RWPE2 (cell line): Measurements from ENCODE around the gene ZMYM4.

Experiments used
- ATAC-seq: fragments of 200-7000 bp; cut with Tn5 transposase; 3 replicates; pipeline ENCODE4 v1.9.1; 2021; ENCODE audit warnings: low read depth
- DNase-seq: peaks from one replicate; pipeline ENCODE4 v3.0.0-alpha.2; 2020; ENCODE audit warnings: low spot score
- H3K27ac ChIP-seq: fragments of 450-650 bp; 2 replicates; pipeline ENCODE4 v1.5.1; 2017; ENCODE audit warnings: mild to moderate bottlenecking; ENCODE audit not compliant: poor library complexity, severe bottlenecking
- H3K27me3 ChIP-seq: fragments of 250-450 bp; sonication (Bioruptor Pico); 2 replicates; pipeline ENCODE4 v1.5.1; 2021; ENCODE audit warnings: mild to moderate bottlenecking, moderate library complexity; ENCODE audit not compliant: insufficient read depth, poor library complexity, severe bottlenecking
- H3K36me3 ChIP-seq: fragments of 250-450 bp; sonication (Bioruptor Pico); 2 replicates; pipeline ENCODE4 v1.5.1; 2020; ENCODE audit warnings: low read depth, mild to moderate bottlenecking, moderate library complexity
- H3K4me1 ChIP-seq: fragments of 250-450 bp; sonication (Bioruptor Pico); 2 replicates; pipeline ENCODE4 v1.5.1; 2021; ENCODE audit warnings: mild to moderate bottlenecking, moderate library complexity; ENCODE audit not compliant: insufficient read depth, poor library complexity, severe bottlenecking
- H3K4me3 ChIP-seq: fragments of 250-450 bp; sonication (Bioruptor Pico); 2 replicates; pipeline ENCODE4 v1.5.1; 2021; ENCODE audit warnings: mild to moderate bottlenecking, moderate library complexity; ENCODE audit not compliant: severe bottlenecking
- H3K9me3 ChIP-seq: fragments of 250-450 bp; sonication (Bioruptor Pico); 2 replicates; pipeline ENCODE4 v1.5.1; 2021; ENCODE audit warnings: mild to moderate bottlenecking, moderate library complexity; ENCODE audit not compliant: severe bottlenecking
- CTCF ChIP-seq: fragments of 450-650 bp; IDR thresholded peaks from one replicate; pipeline ENCODE4 v1.5.1; 2017; ENCODE audit warnings: mild to moderate bottlenecking, moderate library complexity; ENCODE audit not compliant: poor library complexity, severe bottlenecking

ZMYM4 gene

GRCh38 chr1:35298464-35298863 is 30.0 kb downstream of the ZMYM4 start:
- DNase-seq, result no peak
- no peaks in the 10 kb centered on the region for H3K27me3 ChIP-seq
- no peak overlapping the region for H3K27ac ChIP-seq
- no peak overlapping the region for H3K4me3 ChIP-seq
- TF ChIP-seq CTCF, result peak; percentile 38
- no peaks in the 10 kb centered on the region for H3K9me3 ChIP-seq
- no peaks in the 10 kb centered on the region for H3K4me1 ChIP-seq
- peak; percentile 48; the same call in 1 of the 3 replicates for ATAC-seq
- peaks cover 18% of the 10 kb centered on the region for H3K36me3 ChIP-seq

- H3K27me3 ChIP-seq, result no peaks in the 10 kb centered on the region
- no peaks in the 10 kb centered on the region for H3K9me3 ChIP-seq
- peaks cover 15% of the 10 kb centered on the region for H3K36me3 ChIP-seq
- TF ChIP-seq CTCF, result no peak
- H3K4me1 ChIP-seq, result no peaks in the 10 kb centered on the region
- H3K27ac ChIP-seq, result no peak overlapping the region
- H3K4me3 ChIP-seq, result no peak overlapping the region
- no peak for DNase-seq
- no peak for ATAC-seq
Observed at GRCh38 chr1:35300376-35300775, 31.9 kb downstream of the ZMYM4 start.

- DNase-seq (no peak), ATAC-seq (no peak)
- Histone ChIP-seq H3K27me3 (no peaks in the 10 kb centered on the region), H3K9me3 (no peaks in the 10 kb centered on the region), H3K4me1 (no peaks in the 10 kb centered on the region), H3K36me3 (peaks cover 30% of the 10 kb centered on the region), H3K27ac (no peak overlapping the region), H3K4me3 (no peak overlapping the region)
- TF ChIP-seq CTCF, result no peak
Observed at GRCh38 chr1:35301674-35302392, 33.3 kb downstream of the ZMYM4 start.

- peaks cover 42% of the 10 kb centered on the region for H3K36me3 ChIP-seq
- H3K4me1 ChIP-seq, result no peaks in the 10 kb centered on the region
- no peak for ATAC-seq
- TF ChIP-seq CTCF, result no peak
- no peak for DNase-seq
- no peak overlapping the region for H3K4me3 ChIP-seq
- no peaks in the 10 kb centered on the region for H3K27me3 ChIP-seq
- H3K9me3 ChIP-seq, result no peaks in the 10 kb centered on the region
- H3K27ac ChIP-seq, result no peak overlapping the region
Observed at GRCh38 chr1:35305383-35305782, 36.9 kb downstream of the ZMYM4 start.

- Histone ChIP-seq H3K4me3 (no peak overlapping the region), H3K36me3 (peaks cover 4% of the 10 kb centered on the region), H3K27ac (no peak overlapping the region), H3K27me3 (no peaks in the 10 kb centered on the region), H3K9me3 (no peaks in the 10 kb centered on the region), H3K4me1 (no peaks in the 10 kb centered on the region)
- DNase-seq (no peak), ATAC-seq (no peak)
- no peak for TF ChIP-seq CTCF
Observed at GRCh38 chr1:35315649-35316048, 47.1 kb downstream of the ZMYM4 start.
